HG03432 (cell line): ENCODE measurements around the gene ATP6AP2.

Source experiments
- ATAC-seq: cut with Tn5 transposase; IDR thresholded peaks from one replicate; pipeline ENCODE4 v1.9.1; 2021; ENCODE audit warnings: mild to moderate bottlenecking, moderate library complexity; ENCODE audit not compliant: unreplicated experiment

ATP6AP2 gene

GRCh38 chrX:40580537-40581335 lies at the start of gene ATP6AP2:
Gene ATP6AP2 (plus strand): TSS chrX:40580970. CDS start chrX:40581066, 96 bp downstream.
- ATAC-seq = peak; percentile 96

- ATAC-seq = no peak
These were observed 49.5 kb upstream of the ATP6AP2 start for GRCh38 chrX:40531056-40531826.

- ATAC-seq = no peak
These were observed 43.5 kb upstream of the ATP6AP2 start for GRCh38 chrX:40537310-40537709.

- no peak for ATAC-seq
These were observed 42.4 kb upstream of the ATP6AP2 start for GRCh38 chrX:40538406-40538805.

- ATAC-seq = peak; percentile 73
These were observed 41.3 kb upstream of the ATP6AP2 start for GRCh38 chrX:40539214-40540142.

- no peak for ATAC-seq
These were observed 38.6 kb upstream of the ATP6AP2 start for GRCh38 chrX:40542208-40542607.

GRCh38 chrX:40542972-40543371 lies 37.8 kb upstream of the ATP6AP2 start:
- ATAC-seq = no peak

GRCh38 chrX:40543661-40544328 lies 37.0 kb upstream of the ATP6AP2 start:
- ATAC-seq = no peak

GRCh38 chrX:40544343-40545266 lies 36.2 kb upstream of the ATP6AP2 start:
- no peak for ATAC-seq

- no peak for ATAC-seq
These were observed 33.9 kb upstream of the ATP6AP2 start for GRCh38 chrX:40546870-40547269.

GRCh38 chrX:40550066-40550465 lies 30.7 kb upstream of the ATP6AP2 start:
- no peak for ATAC-seq

GRCh38 chrX:40552768-40553167 lies 28.0 kb upstream of the ATP6AP2 start:
- ATAC-seq = no peak

GRCh38 chrX:40558590-40558989 lies 22.2 kb upstream of the ATP6AP2 start:
- ATAC-seq = no peak

- ATAC-seq = no peak
These were observed 17.0 kb upstream of the ATP6AP2 start for GRCh38 chrX:40563784-40564183.

GRCh38 chrX:40564447-40564846 lies 16.3 kb upstream of the ATP6AP2 start:
- no peak for ATAC-seq

- ATAC-seq = peak; percentile 74
These were observed 10.2 kb upstream of the ATP6AP2 start for GRCh38 chrX:40570346-40571093.

GRCh38 chrX:40571164-40571563 lies 9.6 kb upstream of the ATP6AP2 start:
- peak; percentile 17 for ATAC-seq

GRCh38 chrX:40571600-40571999 lies 9.2 kb upstream of the ATP6AP2 start:
- ATAC-seq = no peak

GRCh38 chrX:40573763-40574162 lies 7.0 kb upstream of the ATP6AP2 start:
- ATAC-seq = no peak
